Activated T-cell treated with anti-CD3 and anti-CD28 coated beads, Interleukin-2, amount 50 U/mL, for 4 hours (primary cell): Measurements from ENCODE around the gene MMP28. TPM values are rescaled to one million over a fixed set of nuclear protein-coding genes. Genes with fewer than 3 reads are reported as not detected.

Experiments
- ATAC-seq, 2 donors: fragments of 200-7000 bp; cut with Tn5 transposase; one replicate each; pipeline ENCODE4 v1.10.0; 2021
- DNase-seq: peaks from one replicate; pipeline ENCODE4 v3.0.0-alpha.2; 2020
- H3K27me3 Mint-ChIP-seq: one replicate; pipeline ENCODE4 v1.8.0; 2021; ENCODE audit warnings: low read depth, mixed read lengths
- H3K36me3 Mint-ChIP-seq: one replicate; pipeline ENCODE4 v1.8.0; 2022; ENCODE audit warnings: mixed read lengths; ENCODE audit not compliant: insufficient read depth
- H3K4me1 Mint-ChIP-seq: one replicate; pipeline ENCODE4 v1.8.0; 2021; ENCODE audit warnings: low read depth, mixed read lengths
- H3K4me3 Mint-ChIP-seq: one replicate; pipeline ENCODE4 v1.8.0; 2021; ENCODE audit warnings: mild to moderate bottlenecking, moderate library complexity, mixed read lengths
- H3K9me3 Mint-ChIP-seq: one replicate; pipeline ENCODE4 v1.8.0; 2021; ENCODE audit warnings: mixed read lengths
- total RNA-seq, 3 donors: library from RNA; stranded (reverse); gene quantifications; one replicate each; pipeline ENCODE4 v1.2.1, GENCODE V29; 2021

Gene MMP28
- total RNA-seq, 3 donors from 2014 or later, result 0.23 to 0.29 TPM; not detected in 1

DNA sequence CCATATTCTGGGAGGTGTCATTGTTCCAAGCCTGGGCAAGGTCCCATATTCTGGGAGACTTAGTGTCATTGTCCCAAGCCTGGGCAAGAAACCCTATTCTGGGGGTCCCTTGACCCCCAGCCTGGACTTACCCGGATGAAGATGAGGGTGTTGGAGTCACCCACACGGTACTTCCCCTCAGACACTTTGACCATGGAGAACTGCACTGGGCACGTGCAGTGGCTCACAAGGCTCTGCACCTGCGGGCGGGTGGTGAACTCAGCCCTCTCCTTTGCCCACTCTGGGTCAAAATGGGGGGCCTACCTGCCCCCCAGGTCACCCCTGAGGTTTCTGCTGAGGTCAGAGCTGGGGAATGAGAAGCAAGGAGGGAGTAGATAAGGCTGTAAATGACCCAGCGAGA is 46.5 kb downstream of the MMP28 start:
- no peak for ATAC-seq
- H3K27me3 Mint-ChIP-seq, result peaks cover 45% of the 10 kb centered on the region

DNA sequence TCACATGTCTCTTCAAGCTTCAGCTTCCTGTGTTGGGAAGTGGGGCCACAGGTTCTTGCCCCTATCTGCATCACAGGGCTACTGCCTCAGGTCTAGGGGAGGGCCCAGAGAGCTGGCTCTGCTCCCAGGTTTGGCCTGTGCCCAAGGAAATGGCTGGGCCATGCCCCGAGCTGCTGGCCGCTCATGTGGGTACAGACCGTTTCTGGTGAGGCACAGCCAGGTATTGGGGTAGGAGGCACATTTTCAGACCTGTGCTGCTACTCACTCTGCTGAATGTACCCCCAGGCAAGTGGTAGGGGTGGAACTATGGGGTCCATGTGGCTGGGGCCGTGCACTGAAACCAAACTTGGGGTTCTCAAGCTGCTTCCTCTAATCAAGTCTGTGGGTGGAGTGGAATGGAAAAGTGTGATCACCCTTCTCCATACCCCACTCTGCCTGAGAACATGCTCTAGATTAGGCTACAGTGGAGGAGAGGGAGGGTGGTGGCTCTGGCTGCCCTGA is 47.0 kb downstream of the MMP28 start:
- Mint-ChIP-seq H3K4me3 (no peak overlapping the region), H3K4me1 (peaks cover 13% of the 10 kb centered on the region), H3K27me3 (peaks cover 50% of the 10 kb centered on the region), H3K9me3 (no peaks in the 10 kb centered on the region), H3K36me3 (no peaks in the 10 kb centered on the region)
- no peak for DNase-seq
- no peak for ATAC-seq

More for the DNA sequence above, 46.5 kb downstream of the MMP28 start:
- DNase-seq, result no peak
- Mint-ChIP-seq H3K4me3 (no peak overlapping the region), H3K36me3 (no peaks in the 10 kb centered on the region), H3K9me3 (no peaks in the 10 kb centered on the region), H3K4me1 (peaks cover 13% of the 10 kb centered on the region)

DNA sequence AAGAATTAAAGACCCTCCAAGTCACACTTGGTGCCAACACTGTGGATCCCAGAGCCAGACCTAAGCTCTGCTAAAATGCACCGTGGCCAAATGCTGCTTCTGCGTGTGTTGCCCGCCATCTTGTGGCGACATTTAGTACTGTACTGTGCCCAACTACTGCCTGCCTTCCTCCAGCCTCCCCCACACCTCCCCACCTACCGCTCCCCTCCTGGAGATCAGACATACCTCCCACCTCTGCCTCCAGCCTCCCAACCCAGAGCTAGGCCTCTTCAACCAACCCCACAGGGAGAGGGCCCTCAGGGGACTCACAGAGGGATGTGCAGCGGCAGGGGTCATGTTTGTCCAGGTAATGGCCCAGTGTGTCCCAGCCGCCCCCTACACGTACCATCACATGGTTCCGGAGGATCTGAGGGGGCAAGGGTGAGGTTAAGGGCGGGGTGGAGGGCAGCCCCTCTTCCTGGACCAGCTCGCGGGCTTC is 47.9 kb downstream of the MMP28 start:
- ATAC-seq (peak; percentile 88 to 93), DNase-seq (peak; percentile 76)
- Mint-ChIP-seq H3K4me1 (peaks cover 13% of the 10 kb centered on the region), H3K27me3 (peaks cover 51% of the 10 kb centered on the region), H3K4me3 (no peak overlapping the region), H3K9me3 (no peaks in the 10 kb centered on the region), H3K36me3 (no peaks in the 10 kb centered on the region)

DNA sequence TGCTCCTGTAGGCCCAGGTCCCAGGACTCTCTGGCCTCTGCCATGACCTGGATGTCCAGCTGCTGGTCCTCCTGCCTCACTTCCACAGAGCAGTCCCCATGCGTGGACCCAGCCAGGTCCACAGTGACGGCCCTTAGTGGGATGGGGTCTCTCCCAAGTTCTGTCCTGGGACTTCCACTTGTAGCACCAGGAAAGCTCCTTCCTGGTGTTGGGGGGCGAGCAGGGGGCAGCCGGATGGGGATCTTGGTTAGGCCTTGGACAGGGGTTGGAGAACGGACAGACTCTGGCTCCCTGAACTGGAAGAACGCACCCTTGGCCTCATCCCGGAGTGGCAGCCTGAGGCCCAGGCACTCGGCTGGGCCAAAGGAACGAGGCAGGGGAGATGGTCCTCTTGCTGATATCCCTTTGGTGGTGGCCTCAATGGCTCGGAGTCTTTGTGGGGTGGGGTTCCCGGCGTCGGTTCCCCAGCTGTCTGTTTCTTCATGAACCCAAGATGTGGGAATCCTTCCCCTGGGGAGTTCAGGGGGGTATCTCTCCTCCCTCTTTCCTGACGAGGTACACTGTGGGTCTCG is 49.6 kb downstream of the MMP28 start:
- no peak overlapping the region for H3K4me3 Mint-ChIP-seq
- peaks cover 52% of the 10 kb centered on the region for H3K27me3 Mint-ChIP-seq
- H3K9me3 Mint-ChIP-seq, result no peaks in the 10 kb centered on the region

DNA sequence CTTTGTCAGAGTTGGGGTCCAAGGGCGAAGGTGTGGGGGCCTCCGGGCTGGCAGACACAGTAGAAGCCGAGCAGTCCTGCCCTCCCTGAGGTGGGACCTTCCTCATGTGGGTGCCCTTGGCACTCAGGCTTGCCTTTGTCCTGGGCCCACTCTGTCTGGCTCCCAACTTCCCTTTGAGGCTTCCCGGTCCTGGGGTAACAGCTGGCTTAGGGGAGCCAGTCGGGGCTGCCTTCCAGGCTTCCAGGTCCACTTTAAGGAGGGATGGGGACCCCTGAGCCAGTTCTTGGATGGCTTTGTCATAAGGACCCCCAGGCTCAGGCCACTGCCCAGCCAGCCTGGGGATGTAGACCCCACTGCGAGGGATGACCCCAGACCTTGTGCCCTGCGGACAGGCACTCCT is 50.2 kb downstream of the MMP28 start:
- no peak for DNase-seq
- no peak overlapping the region for H3K4me3 Mint-ChIP-seq
- H3K27me3 Mint-ChIP-seq, result peaks cover 49% of the 10 kb centered on the region
- no peaks in the 10 kb centered on the region for H3K9me3 Mint-ChIP-seq
- H3K4me1 Mint-ChIP-seq, result peaks cover 14% of the 10 kb centered on the region
- no peak for ATAC-seq
- no peaks in the 10 kb centered on the region for H3K36me3 Mint-ChIP-seq

More for the DNA sequence above, 49.6 kb downstream of the MMP28 start:
- H3K4me1 Mint-ChIP-seq, result peaks cover 17% of the 10 kb centered on the region
- ATAC-seq (no peak), DNase-seq (no peak)
- no peaks in the 10 kb centered on the region for H3K36me3 Mint-ChIP-seq

DNA sequence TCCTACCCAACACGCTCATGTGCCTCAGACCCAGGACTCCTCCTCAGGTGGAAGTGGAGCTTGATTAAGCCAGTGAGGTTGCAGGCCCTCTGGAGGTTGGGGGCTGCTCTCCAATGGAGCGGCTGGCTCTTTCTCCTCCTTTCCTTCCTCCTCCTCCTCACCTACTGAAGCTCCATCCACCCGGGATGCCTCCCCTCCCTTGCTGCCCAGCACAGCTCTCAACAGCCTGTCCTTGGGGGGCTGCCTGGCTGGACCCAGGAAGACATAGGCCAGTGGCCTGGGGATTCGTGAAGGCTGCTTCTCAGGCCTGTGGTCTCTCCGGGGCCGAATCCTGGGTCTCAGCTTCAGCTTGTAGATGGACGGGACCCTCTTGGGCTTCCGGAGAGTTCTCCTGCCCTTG is 50.6 kb downstream of the MMP28 start:
- Mint-ChIP-seq H3K9me3 (no peaks in the 10 kb centered on the region), H3K27me3 (peaks cover 50% of the 10 kb centered on the region)
- no peak for ATAC-seq

DNA sequence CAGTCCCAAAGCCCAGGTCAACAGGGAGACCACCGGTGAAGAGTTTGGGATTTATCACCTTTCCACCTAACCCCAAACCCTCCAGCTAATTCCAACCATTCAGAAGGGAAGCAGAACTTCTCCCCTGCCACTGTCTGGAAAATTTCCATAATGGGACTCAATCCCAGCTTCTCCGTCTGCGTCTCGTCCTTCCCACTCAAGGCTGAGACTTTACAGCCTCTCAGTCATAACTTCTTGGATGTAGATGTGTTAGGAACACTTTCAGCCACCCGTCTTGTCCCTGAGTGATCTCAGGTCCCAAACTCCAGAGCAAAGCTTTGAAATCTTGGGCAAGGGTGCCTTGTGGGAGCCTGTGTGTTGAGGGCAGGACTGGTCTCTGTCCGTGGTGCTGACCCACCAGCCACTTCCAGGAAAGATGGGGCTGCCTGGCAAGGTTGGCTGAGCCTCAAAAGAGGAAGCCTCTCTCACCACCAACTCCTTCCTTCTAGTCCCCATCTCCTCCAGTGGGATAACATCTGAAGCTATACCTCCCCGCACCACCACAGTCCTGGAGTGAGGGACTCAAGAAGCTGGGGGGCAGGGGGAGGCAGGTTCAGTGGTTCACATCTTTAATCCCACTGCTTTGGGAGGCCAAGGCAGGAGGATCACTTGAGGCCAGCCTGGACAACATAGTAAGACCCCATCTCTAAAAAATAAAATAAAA is 51.7 kb downstream of the MMP28 start:
- DNase-seq, result no peak
- no peak for ATAC-seq
- Mint-ChIP-seq H3K36me3 (no peaks in the 10 kb centered on the region), H3K27me3 (peaks cover 43% of the 10 kb centered on the region), H3K4me3 (no peak overlapping the region), H3K4me1 (peaks cover 9% of the 10 kb centered on the region), H3K9me3 (no peaks in the 10 kb centered on the region)

More for the DNA sequence above, 50.6 kb downstream of the MMP28 start:
- Mint-ChIP-seq H3K4me1 (peaks cover 11% of the 10 kb centered on the region), H3K4me3 (no peak overlapping the region), H3K36me3 (no peaks in the 10 kb centered on the region)
- no peak for DNase-seq

DNA sequence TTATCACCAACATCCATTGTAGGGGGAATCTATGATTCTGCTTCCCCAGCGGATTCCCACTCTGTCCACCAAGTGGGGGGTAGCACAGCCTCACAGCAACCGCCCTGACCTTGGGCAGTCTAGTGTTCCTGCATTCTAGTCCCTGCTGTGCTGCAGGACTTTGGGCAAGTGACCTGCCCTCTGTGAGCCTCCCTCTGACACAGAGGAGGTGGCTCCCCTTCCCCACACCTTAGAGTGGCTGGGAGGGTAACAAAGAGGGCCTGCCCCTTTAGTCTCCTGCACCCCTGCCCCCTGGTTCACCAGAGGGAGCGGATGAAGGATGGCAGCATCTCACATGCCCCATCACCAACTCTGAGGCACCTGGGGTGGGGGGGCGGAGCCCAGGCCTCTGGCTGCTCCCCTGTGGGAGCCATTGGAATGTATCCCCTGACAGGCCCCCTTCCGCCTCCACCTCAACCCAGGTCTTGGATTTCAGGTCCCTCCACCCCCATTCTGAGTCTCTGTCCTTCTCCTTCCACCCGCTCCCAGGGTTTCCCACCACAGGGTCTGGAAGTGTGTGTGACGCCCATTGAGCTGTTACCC is 52.5 kb downstream of the MMP28 start:
- Mint-ChIP-seq H3K4me1 (peaks cover 5% of the 10 kb centered on the region), H3K36me3 (no peaks in the 10 kb centered on the region), H3K27me3 (peaks cover 36% of the 10 kb centered on the region), H3K9me3 (no peaks in the 10 kb centered on the region), H3K4me3 (no peak overlapping the region)
- ATAC-seq, result no peak
- DNase-seq, result no peak

DNA sequence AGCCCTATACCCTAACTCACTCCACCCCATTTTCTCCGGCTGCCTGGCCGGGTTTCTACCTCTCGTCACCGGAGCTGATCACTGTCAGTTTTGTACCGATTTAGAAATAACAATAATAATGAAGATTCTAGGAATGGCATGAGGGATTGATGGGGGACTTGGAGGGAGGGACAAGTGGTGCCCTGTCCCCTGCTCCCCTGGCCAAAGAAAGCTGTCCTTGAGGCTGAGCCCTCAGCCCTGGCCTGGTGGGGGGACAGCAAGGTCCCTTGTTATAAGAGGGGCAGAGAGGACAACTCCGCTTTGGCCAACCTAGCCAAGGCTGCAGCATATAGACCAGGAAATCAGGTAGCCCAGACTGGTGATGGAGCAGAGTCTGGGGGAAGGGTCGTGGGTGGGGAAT is 52.9 kb downstream of the MMP28 start:
- DNase-seq, result no peak
- Mint-ChIP-seq H3K36me3 (no peaks in the 10 kb centered on the region), H3K9me3 (no peaks in the 10 kb centered on the region), H3K4me1 (peaks cover 5% of the 10 kb centered on the region), H3K27me3 (peaks cover 36% of the 10 kb centered on the region), H3K4me3 (no peak overlapping the region)
- ATAC-seq, result no peak

DNA sequence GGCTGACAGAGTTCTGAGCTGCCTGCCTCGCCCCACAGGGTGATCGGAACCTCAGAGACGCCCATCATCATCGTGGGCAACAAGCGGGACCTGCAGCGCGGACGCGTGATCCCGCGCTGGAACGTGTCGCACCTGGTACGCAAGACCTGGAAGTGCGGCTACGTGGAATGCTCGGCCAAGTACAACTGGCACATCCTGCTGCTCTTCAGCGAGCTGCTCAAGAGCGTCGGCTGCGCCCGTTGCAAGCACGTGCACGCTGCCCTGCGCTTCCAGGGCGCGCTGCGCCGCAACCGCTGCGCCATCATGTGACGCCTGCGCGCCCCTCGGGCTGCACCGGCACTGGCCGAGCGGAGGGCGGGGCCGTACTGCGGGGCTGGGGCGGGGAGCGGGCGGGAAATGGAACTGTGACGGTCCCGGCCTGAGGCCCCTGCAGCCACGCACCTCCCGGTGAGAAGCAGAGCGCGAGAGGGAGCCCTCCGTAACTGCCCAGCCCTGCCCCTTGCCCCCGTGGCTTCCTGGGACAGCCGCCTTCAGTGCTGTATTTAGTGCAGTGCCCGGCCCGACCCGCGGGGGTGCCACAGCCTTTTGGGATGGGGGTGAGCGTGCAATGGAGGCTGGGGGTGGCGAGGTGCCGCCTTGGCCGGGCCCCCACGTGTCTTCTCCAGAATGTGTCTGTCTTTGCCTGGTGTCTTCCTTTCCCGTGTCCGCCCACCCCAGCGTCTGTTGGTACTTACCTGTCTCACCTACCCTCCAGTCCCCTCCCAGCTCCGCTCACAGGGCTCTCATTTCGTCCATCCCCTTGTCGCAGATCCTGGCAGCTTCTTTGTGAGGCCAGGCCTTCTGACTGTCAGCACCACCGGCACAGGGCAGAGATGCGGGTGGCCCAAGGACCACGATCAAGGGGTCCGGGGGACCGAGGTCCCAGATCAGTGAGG is 54.2 kb downstream of the MMP28 start:
- Mint-ChIP-seq H3K27me3 (peaks cover 36% of the 10 kb centered on the region), H3K9me3 (no peaks in the 10 kb centered on the region), H3K4me3 (peak overlapping the region; percentile 35), H3K4me1 (peaks cover 5% of the 10 kb centered on the region), H3K36me3 (no peaks in the 10 kb centered on the region)
- ATAC-seq, result peak; percentile 79 to 82
- no peak for DNase-seq

DNA sequence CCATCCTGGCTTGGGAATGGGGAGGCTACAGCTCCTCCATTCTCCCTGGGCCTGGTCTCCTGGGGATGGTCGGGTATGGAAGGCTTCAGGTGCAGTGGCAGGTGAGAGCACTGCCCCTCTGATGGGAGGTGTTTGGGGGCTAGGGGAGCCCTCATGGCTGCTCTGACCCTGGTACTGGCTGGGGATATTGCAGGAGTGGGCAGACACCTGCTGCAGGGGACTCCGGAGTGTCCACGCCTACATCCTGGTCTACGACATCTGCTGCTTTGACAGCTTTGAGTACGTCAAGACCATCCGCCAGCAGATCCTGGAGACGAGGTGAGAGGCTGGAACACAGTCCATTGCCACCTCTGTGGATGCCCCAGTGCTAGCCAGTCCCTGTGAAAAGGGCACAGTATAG is 55.2 kb downstream of the MMP28 start:
- H3K9me3 Mint-ChIP-seq, result no peaks in the 10 kb centered on the region
- H3K36me3 Mint-ChIP-seq, result no peaks in the 10 kb centered on the region
- peaks cover 36% of the 10 kb centered on the region for H3K27me3 Mint-ChIP-seq
- no peak overlapping the region for H3K4me3 Mint-ChIP-seq
- no peak for ATAC-seq
- no peak for DNase-seq
- peaks cover 5% of the 10 kb centered on the region for H3K4me1 Mint-ChIP-seq

DNA sequence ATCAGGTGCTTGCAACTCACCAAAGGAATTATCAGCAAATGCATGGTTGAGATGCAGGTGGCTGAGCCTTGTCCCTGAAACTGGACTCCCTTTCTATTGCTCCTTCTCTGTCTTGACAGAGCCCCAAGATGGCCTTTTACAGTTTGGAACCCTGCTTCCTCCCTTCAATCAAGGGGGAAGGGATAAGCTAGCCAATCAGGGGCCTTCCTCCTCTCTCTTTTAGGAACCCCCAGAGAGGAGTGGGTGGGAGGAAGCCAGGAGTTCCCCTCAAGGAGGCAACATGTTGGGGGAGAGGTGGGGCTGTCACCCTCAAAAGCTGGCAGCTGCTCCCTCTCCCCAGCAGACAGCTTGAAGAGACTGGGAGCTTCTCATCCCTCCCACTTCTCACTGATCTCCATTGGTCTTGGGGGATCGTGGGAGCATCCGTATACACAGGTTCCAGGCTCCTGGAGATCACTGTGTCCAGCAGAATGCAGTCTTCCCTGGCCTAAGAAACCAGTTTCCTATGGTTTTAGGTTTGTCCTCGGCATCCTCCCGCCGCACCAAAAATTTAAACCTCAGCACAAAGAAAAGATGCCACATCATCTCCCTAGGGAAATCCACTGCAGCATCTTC is 56.8 kb downstream of the MMP28 start:
- DNase-seq (no peak), ATAC-seq (no peak)
- peaks cover 5% of the 10 kb centered on the region for H3K4me1 Mint-ChIP-seq
- no peaks in the 10 kb centered on the region for H3K9me3 Mint-ChIP-seq
- peaks cover 27% of the 10 kb centered on the region for H3K27me3 Mint-ChIP-seq
- no peak overlapping the region for H3K4me3 Mint-ChIP-seq
- H3K36me3 Mint-ChIP-seq, result no peaks in the 10 kb centered on the region

DNA sequence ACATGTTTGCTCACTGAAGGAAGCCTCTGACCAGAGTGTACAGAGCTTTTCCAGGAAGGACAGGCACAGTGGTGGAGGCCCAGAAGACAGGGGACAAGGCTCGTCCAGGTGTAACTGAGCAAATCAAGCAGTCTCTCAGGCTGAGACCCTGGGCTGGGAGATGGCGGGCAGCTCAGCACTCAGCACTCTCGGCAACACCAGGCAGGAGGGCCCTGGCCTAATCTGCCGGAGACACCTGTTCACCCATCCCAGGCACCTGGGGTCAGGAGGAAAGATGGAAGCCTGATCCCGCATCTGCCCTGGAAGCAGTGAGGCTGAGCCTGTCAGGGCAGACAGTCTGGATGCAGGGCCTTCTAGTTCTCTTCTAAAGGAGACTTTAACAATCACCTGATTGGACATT is 59.2 kb downstream of the MMP28 start:
- DNase-seq (no peak), ATAC-seq (no peak)
- Mint-ChIP-seq H3K4me3 (no peak overlapping the region), H3K27me3 (peaks cover 12% of the 10 kb centered on the region), H3K4me1 (peaks cover under 1% of the 10 kb centered on the region), H3K9me3 (no peaks in the 10 kb centered on the region), H3K36me3 (no peaks in the 10 kb centered on the region)
